Mononuclear cell (primary cell): ENCODE data around the gene TAS2R41. TPM values are rescaled to one million over a fixed set of nuclear protein-coding genes. Genes with fewer than 3 reads are reported as not detected.
"Not testable (repeated sequence)": the region's sequence is repeated elsewhere in the genome, so short reads cannot be mapped to it uniquely, and the experiment has no call there.

Experiments used
- H3K27me3 ChIP-seq: 2 replicates; pipeline ENCODE4 v1.6.0; 2011; ENCODE audit warnings: low read length, control low read depth; ENCODE audit not compliant: insufficient read depth
- H3K4me1 ChIP-seq: 2 replicates; pipeline ENCODE4 v1.5.1; 2011; ENCODE audit warnings: mild to moderate bottlenecking, low read length, control low read depth; ENCODE audit not compliant: insufficient read depth
- H3K4me3 ChIP-seq: 2 replicates; pipeline ENCODE4 v1.5.1; 2011; ENCODE audit warnings: mild to moderate bottlenecking, low read length, moderate library complexity
- H3K9me3 ChIP-seq: 2 replicates; pipeline ENCODE4 v1.5.1; 2011; ENCODE audit warnings: low read depth, mild to moderate bottlenecking, control low read depth, low read length
- total RNA-seq: library from RNA; depleted of rRNA; stranded (reverse); fragments of >200 nt; gene quantifications from one replicate; pipeline ENCODE4 v1.2.3, GENCODE V29; 2012

Gene TAS2R41
- total RNA-seq, 1 donor, result 2.0 TPM

DNA sequence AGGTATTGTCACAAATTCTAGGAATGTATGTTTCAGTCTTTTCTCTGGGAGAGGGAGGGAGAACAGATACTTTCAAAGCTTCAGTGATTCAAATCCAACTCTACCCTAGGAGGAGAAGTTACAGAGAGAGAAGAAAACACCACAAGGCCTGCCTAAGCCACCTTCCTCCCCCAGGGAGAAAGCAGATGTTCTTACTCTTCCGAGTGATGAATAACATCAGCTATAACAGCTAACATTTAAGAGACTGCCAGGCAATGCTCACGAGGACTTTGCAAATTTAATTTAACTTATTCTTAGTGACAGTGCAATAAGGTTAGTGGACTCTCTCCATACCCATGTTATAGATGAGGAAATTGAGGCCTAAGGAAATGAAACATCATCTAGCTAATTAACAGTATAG, 36.8 kb downstream of the TAS2R41 start:
- Histone ChIP-seq H3K27me3 (no peaks in the 10 kb centered on the region), H3K9me3 (no peaks in the 10 kb centered on the region), H3K4me1 (no peaks in the 10 kb centered on the region), H3K4me3 (no peak overlapping the region)

DNA sequence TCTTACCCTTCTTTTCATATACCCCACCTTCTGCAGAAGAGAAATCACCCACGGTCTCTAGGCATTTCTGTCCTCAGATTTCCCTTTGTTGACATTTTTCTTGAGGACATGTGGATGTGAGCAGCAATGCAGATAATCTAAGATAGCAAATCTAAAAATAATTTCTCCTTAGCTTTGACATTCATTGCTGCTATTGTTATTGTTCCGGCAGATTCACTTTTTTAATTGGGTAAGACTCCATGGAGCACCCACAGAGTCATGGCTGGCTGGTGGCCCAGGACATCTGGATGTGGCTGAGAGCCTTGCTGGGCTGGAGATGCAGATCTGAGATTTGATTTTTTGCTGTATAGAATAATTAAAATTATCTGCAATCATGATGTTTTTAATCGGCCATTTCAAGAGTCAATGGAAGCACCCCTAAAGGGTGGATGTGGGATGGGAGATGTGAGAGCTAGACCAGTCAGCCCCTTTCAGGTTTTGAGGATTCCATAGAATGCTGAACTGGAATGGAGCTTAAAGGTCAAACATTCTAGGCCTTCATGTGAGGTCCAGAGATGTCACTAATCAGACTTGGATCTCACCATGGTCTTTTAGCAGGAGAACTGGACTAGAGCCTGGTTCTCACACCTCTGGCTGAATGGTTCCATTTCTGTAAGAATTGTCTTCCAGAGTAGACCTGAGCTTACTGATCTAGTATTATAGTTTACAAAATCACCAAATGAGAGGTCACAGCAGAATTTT, 37.5 kb downstream of the TAS2R41 start:
- H3K27me3 ChIP-seq, result no peaks in the 10 kb centered on the region
- no peak overlapping the region for H3K4me3 ChIP-seq
- no peaks in the 10 kb centered on the region for H3K4me1 ChIP-seq
- H3K9me3 ChIP-seq, result no peaks in the 10 kb centered on the region

DNA sequence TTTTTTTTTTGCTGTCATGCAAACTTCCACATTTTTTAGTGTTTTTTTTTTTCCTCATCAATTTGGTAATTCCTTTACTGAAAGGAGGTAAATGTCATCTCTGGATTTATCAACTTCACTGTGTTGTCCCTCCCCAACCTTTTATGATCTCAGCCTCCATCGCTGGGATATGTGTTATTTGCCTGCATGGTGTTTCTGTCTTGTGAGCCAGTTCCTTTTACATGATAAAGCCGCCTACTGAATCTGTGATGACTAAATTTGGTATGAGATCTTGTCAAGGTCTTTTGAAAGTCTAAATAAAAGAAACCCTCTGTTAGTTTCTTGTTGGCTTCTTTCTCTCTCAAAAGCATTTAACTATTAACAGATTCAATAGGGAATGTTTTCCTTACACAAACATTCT, 39.3 kb downstream of the TAS2R41 start:
- Histone ChIP-seq H3K4me1 (no peaks in the 10 kb centered on the region), H3K9me3 (no peaks in the 10 kb centered on the region), H3K4me3 (no peak overlapping the region), H3K27me3 (no peaks in the 10 kb centered on the region)

DNA sequence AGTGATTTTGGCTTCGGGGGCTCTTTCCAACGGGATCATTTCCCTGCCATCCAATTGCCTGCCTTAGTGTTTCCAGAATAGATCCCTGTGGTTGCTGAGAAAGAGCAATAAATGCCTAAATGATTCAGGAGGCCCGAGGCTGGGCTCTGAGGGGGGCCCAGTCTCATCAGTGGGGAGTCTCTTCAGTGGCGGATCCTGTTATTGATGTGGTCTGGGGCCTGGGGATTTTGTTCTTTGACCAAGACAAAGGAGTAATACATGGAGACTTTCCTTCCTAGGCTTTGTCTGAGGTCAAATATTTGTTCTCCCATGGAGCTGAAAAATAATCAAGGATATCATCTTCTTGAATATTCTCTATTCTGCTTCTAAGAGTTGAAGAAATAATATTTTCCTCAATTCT, 40.8 kb downstream of the TAS2R41 start:
- Histone ChIP-seq H3K4me3 (no peak overlapping the region), H3K4me1 (no peaks in the 10 kb centered on the region), H3K9me3 (no peaks in the 10 kb centered on the region), H3K27me3 (no peaks in the 10 kb centered on the region)

GRCh38 chr7:143518941-143519340, 41.3 kb downstream of the TAS2R41 start:
- no peaks in the 10 kb centered on the region for H3K27me3 ChIP-seq
- H3K4me3 ChIP-seq, result no peak overlapping the region
- no peaks in the 10 kb centered on the region for H3K9me3 ChIP-seq
- no peaks in the 10 kb centered on the region for H3K4me1 ChIP-seq

DNA sequence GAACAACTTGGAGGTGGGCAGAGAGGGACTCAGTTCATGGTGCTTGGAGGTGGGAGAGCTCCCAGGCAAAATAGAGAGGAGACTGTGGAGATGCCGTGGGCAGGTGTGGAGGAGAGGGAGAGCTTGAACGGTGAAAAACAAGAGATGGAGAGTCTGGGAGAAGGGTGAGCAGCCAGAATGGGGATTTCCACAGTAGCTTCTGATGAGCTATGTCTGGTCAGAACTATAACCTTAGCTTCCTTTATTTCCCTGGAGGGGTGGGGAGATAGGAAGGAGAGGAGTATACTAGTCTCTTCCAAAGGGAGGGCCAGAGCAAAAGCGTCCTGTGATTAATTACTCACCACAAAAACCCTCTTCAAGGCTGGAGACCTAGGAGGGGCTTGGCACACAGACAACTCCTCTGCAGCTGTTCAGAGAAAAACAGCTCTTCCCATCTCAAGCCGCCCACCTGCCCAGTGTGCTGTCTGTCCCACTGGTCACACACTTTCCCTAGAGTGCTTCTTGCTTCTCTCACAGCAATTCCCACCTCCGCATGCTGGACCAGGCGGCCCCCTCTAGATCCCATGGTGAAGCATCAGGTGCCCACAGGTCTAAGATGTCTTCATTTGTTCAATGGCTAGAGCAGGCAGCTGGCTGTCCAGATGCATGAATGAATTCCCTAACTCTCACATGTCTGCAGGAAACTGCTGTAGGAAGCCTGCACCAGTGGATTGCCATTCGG, 41.9 kb downstream of the TAS2R41 start:
- Histone ChIP-seq H3K9me3 (no peaks in the 10 kb centered on the region), H3K4me1 (no peaks in the 10 kb centered on the region), H3K27me3 (no peaks in the 10 kb centered on the region), H3K4me3 (no peak overlapping the region)

GRCh38 chr7:143522309-143522916, 44.7 kb downstream of the TAS2R41 start:
- H3K9me3 ChIP-seq, H3K27me3 ChIP-seq, H3K4me3 ChIP-seq, H3K4me1 ChIP-seq: not testable (repeated sequence)

Other genes with a start within 250 kb of the TAS2R41 start
- 245 TPM for gene GSTK1, start 214.4 kb upstream of the TAS2R41 start, total RNA-seq
- gene TMEM139, start 192.9 kb upstream of the TAS2R41 start, total RNA-seq, result 0.10 TPM
- 13.7 TPM for gene CASP2, start 189.5 kb upstream of the TAS2R41 start, total RNA-seq
- 0.21 TPM for gene CLCN1, start 161.8 kb upstream of the TAS2R41 start, total RNA-seq
- 0.84 TPM for gene FAM131B, start 115.2 kb upstream of the TAS2R41 start, total RNA-seq
- gene ZYX, start 96.5 kb upstream of the TAS2R41 start, total RNA-seq, result 64.0 TPM
- 2.3 TPM for gene EPHA1, start 69.0 kb upstream of the TAS2R41 start, total RNA-seq
- gene TAS2R60, start 34.4 kb upstream of the TAS2R41 start, total RNA-seq, result 1.7 TPM
- 1.2 TPM for gene CTAGE15, start 93.9 kb downstream of the TAS2R41 start, total RNA-seq
- 27.3 TPM for gene TCAF2, start 143.1 kb downstream of the TAS2R41 start, total RNA-seq